ENCODE results near the gene MED12L. TPM values are rescaled to one million over a fixed set of nuclear protein-coding genes. Genes with fewer than 3 reads are reported as not detected.

MED12L gene
- polyA plus RNA-seq, 1 of the 3 experiments (the other 2 are of a cell fraction) = 0.03 TPM

GRCh38 chr3:151407928-151408327 is 322.5 kb downstream of the MED12L start (continued):
- no peak for TF ChIP-seq REST (IDR thresholded peaks at IDR 0.05; ENCODE audit: low read depth, low read length)
- no peak for TF ChIP-seq FOXJ3 (CRISPR knock-in tag; IDR thresholded peaks at IDR 0.05)
- TF ChIP-seq FOXM1 (IDR thresholded peaks at IDR 0.05; ENCODE audit: low read depth) = no peak
- TF ChIP-seq, protein P1, sequence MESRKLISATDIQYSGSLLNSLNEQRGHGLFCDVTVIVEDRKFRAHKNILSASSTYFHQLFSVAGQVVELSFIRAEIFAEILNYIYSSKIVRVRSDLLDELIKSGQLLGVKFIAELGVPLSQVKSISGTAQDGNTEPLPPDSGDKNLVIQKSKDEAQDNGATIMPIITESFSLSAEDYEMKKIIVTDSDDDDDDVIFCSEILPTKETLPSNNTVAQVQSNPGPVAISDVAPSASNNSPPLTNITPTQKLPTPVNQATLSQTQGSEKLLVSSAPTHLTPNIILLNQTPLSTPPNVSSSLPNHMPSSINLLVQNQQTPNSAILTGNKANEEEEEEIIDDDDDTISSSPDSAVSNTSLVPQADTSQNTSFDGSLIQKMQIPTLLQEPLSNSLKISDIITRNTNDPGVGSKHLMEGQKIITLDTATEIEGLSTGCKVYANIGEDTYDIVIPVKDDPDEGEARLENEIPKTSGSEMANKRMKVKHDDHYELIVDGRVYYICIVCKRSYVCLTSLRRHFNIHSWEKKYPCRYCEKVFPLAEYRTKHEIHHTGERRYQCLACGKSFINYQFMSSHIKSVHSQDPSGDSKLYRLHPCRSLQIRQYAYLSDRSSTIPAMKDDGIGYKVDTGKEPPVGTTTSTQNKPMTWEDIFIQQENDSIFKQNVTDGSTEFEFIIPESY (IDR thresholded peaks at IDR 0.05; ENCODE audit: borderline replicate concordance, low read depth) = no peak

GRCh38 chr3:151410891-151411559 is 325.6 kb downstream of the MED12L start:
- Histone ChIP-seq H3K27ac (ENCODE audit: low read depth in 2 of 2, low read length in 1 of 2) (peak overlapping the region in 1 of 2 experiments; percentile 20; a peak in 2 of 4 replicates), H3K27me3 (ENCODE audit: insufficient read depth) (no peaks in the 10 kb centered on the region), H3F3A (replicated peaks; ENCODE audit: insufficient read depth) (peaks cover 6% of the 10 kb centered on the region), H3K4me3 (ENCODE audit: low read depth in 2 of 2, low read length in 1 of 2) (no peak overlapping the region), H3K79me2 (ENCODE audit: insufficient read depth) (no peaks in the 10 kb centered on the region), H3K4me1 (ENCODE audit: control insufficient read depth in 1 of 2, insufficient read depth in 2 of 2, low read depth in 1 of 2, low read length in 1 of 2) (no peaks in the 10 kb centered on the region; a peak in 1 of 4 replicates), H2AFZ (ENCODE audit: low read depth) (no peak overlapping the region), H3K9me2 (no peaks in the 10 kb centered on the region), H3K9me3 (no peaks in the 10 kb centered on the region), H3K9ac (no peak overlapping the region), H4K20me1 (ENCODE audit: insufficient read depth) (no peaks in the 10 kb centered on the region), H3K4me2 (peak overlapping the region; percentile 36; the same call in 1 of the 2 replicates), H3K36me3 (replicated peaks in 1 of 2; ENCODE audit: control insufficient read depth in 1 of 2, insufficient read depth in 2 of 2, low read length in 1 of 2) (no peaks in the 10 kb centered on the region)
- TF ChIP-seq, protein P1 (IDR thresholded peaks at IDR 0.05; ENCODE audit: borderline replicate concordance, low read depth) = no peak
- TF ChIP-seq POLR2AphosphoS5 (IDR thresholded peaks at IDR 0.05; ENCODE audit: low read depth, low read length) (no peak), EZH2phosphoT487 (IDR thresholded peaks at IDR 0.05; ENCODE audit: borderline replicate concordance, low read depth) (no peak), JUND (IDR thresholded peaks at IDR 0.05) (0 out of 2 replicates have a peak, but pooled peaks have one; percentile 11), RCOR1 (IDR thresholded peaks at IDR 0.05; ENCODE audit: low read length) (no peak), FOSL2 (IDR thresholded peaks at IDR 0.05; ENCODE audit: borderline replicate concordance, low read depth) (peak; percentile 15; the same call in 1 of the 2 replicates), REST (IDR thresholded peaks at IDR 0.05; ENCODE audit: low read depth, low read length) (no peak)
- WGBS (ENCODE audit: low lambda C conversion rate) = 51% methylated on average over 9 of the region's 9 CpGs
- ChIA-PET CTCF (interaction anchor here (1.4 kb wide), 1 partner anchor 428 kb away, joined by 3 read pairs; no protein-coding TSS in a partner anchor), POLR2A (no interaction called here)
- DNase-seq = no peak

Measured in SK-N-SH (cell line).